Measurements from ENCODE around the gene PRELID2.

DNA sequence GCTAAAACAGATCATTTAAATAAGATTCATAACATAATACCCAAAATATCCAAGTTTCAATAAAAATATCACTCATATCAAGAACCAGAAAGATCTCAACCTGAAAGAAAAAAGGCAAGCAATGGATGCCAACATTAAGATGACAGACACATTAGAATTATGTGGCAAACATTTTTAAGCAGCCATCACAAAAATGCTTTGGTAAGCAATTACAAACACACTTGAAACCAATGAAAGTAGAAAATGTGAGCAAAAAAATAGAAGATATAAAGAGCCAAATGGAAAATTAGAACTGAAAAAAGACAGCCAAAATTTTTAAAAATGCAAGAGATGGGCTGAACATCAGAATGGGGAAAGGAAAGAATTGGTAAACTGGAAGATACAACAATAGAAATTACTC lies 96.9 kb downstream of the PRELID2 start:
- TF ChIP-seq, protein P1, sequence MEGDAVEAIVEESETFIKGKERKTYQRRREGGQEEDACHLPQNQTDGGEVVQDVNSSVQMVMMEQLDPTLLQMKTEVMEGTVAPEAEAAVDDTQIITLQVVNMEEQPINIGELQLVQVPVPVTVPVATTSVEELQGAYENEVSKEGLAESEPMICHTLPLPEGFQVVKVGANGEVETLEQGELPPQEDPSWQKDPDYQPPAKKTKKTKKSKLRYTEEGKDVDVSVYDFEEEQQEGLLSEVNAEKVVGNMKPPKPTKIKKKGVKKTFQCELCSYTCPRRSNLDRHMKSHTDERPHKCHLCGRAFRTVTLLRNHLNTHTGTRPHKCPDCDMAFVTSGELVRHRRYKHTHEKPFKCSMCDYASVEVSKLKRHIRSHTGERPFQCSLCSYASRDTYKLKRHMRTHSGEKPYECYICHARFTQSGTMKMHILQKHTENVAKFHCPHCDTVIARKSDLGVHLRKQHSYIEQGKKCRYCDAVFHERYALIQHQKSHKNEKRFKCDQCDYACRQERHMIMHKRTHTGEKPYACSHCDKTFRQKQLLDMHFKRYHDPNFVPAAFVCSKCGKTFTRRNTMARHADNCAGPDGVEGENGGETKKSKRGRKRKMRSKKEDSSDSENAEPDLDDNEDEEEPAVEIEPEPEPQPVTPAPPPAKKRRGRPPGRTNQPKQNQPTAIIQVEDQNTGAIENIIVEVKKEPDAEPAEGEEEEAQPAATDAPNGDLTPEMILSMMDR (IDR thresholded peaks at IDR 0.05), result no peak
- no peak for TF ChIP-seq EP300 (IDR thresholded peaks at IDR 0.05)

All from gastroesophageal sphincter (tissue), 3 donors.